ENCODE data around the gene NKD1.

NKD1 gene

DNA sequence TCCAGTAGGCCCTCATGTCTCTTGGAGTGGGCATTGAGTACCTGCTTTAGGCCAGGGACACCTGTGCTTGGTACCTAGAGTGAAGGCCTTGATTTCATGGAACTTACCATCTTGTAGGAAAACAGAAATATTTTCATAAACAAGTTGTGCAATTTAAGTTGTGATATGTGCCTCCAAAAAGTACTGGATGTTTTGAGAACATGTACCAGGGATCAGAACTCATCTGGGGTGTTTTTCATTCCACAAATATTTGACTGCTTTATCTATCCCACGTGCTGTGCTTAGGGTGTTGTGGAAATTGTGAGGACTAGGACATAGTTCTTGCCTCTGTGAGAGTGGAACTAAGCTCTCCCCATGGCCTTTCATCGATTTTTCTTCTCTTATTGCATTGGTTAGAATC, 8.8 kb downstream of the NKD1 start:
- in situ Hi-C loops (cut with HindIII; ENCODE audit: low sequenced_read_pairs), result no loop called here

DNA sequence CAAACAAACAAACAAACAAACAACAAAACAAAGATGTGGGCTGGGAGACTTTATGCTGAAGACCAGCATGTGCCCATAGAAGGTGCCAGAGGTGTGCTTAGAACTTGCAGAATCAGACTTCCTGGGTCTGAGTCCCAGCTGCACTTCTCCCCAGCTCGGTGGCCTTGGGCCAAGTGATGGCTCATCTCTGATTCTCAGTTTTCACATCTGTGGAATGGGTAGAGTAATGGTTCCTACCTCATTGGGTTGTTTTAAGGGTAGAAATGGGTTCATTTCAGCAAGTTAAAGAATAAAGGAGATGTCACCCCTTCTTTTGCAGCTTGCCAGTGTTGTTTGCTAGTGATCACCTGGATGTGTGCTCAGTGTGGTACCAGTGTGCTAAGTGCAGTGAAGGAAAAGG, 10.7 kb downstream of the NKD1 start:
- in situ Hi-C loops (cut with HindIII; ENCODE audit: low sequenced_read_pairs), result no loop called here

DNA sequence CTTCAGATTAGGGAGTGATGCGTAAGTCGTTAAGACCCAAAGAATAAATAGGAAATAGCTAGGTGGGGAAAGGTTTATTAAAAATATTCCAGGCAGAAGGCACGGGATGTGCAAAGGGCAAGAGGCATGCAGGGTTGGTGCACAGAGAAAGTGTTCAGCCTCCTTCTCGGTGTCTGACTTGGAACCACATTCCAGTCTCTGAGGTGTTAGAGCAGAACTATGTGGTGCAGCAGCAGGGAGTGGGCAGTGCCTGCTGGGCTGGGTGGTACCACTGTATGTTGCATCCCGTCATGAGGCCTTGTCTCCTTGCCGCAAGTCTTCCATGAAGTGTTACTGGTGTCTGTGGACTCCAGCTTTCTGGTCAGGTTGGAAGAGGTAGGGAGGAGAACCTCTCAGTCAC, 11.1 kb downstream of the NKD1 start:
- in situ Hi-C loops (cut with HindIII; ENCODE audit: low sequenced_read_pairs), result no loop called here

DNA sequence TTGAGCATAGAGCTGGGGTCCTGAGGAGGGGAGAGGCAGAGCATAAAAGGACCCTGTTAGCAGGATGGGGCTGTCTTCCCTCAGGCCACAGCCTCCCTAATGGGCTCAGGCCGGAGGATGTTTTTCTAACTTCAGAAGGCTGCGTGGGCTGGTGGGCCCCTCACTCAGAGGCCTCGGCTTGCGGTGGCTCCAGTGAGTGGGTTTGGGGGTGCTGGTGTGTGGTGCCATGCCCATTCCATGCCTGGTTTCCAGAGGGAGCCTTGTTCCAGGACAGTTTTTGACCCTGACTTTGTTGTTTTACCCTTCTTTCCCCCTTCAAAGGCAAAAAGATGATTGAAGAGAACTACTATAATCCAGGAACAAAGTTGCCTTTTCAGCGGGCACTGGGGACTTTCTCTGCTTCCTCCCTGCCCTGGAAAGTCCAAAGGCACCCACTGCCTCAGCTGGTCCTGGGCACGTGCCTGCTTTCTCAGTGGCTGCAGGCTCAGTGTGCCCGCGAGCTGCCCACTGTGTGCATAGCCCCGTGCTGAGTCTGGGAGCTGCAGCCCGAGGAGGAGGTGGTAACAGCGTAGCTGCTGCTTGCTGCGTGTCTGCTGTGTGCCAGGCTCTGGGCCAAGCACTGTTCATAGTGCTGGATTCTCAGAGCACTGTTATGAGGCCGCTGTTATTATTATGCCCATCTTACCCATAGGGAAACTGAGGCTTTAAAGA, 11.8 kb downstream of the NKD1 start:
- in situ Hi-C loops (cut with HindIII; ENCODE audit: low sequenced_read_pairs), result no loop called here

DNA sequence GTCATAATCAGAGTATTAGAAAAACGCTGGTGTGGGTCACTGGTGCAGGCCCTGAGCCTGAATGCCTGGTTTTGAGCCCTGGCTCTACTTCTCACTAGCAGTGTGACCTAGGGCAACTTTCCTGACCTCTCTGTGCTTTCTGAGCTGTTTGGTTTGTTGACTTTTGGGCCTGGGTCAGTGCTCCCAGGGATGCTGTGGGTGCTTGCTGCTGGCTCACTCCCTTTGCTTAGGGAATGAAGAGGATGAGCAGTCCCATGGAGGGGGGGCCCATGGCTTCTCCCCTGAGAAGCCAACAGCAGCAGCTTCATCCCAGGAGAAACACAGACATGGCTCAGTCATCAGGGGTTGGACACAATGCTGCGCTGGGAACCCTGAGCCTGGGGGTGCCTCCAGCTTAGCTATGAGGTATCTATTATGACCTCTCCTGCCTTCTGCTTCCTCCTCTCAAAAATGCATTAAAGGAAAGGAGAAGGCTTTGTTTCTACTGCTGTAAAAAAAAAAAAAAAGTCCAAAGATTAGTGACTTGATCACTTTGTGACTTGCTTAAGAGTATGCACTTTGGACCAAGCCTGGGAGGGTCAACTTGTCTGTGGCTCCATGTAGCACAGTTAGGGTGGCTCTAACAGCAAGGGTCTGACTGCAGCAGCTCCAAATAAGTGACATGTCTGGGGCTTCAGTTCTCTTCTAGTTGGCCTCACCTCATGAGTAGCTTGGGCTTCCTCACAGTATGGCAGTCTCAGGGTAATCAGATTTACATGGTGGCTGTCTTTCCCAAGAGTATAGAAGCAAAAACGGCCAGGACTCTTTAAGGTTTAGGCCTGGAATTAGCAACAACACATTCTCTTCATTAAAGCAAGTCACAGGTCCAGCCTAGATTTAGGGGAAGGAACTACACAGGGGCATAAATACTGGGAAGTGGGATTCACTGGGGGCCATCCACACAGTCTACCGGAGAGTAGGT, 13.0 kb downstream of the NKD1 start:
- in situ Hi-C loops (cut with HindIII; ENCODE audit: low sequenced_read_pairs), result no loop called here

DNA sequence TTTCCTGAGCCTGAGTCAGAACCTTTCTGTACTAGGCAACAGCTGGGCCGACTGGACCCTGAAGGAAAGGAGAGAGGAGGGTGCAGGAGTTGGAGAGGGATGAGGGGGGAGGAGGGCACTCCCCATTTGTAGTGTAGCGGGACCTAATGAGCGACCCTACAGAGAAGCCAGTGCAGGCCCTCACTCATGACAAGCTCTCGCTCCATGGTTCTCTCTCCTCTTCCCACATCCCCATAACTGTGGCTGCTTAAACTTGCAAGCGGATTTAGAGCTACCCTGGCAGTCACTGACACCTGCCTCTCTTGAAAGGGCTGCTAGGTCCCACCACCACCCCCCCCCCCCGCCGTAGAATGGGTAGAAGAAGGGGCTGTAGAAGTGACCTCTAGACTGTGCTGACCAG, 14.5 kb downstream of the NKD1 start:
- in situ Hi-C loops (cut with HindIII; ENCODE audit: low sequenced_read_pairs), result no loop called here

DNA sequence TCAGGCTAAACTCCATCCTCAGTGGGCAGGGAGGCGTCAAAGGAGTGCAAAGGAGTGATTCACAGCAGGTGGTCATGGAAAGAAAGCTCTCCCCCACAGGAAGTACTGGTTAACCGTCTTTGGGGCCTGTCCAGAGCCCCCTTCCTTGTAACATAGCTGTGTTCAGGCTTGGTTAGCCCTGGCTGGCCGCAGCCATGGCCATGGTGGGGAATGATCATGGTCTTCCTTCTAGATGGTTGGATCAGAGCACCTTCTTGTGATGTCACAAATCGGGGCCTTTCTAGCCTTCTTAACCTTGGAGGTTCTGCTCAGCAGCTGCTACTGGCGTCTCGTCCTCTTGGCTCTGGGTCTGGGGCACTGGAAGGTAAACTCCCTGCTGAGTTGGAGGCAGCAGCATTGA, 15.8 kb downstream of the NKD1 start:
- in situ Hi-C loops (cut with HindIII; ENCODE audit: low sequenced_read_pairs), result no loop called here

DNA sequence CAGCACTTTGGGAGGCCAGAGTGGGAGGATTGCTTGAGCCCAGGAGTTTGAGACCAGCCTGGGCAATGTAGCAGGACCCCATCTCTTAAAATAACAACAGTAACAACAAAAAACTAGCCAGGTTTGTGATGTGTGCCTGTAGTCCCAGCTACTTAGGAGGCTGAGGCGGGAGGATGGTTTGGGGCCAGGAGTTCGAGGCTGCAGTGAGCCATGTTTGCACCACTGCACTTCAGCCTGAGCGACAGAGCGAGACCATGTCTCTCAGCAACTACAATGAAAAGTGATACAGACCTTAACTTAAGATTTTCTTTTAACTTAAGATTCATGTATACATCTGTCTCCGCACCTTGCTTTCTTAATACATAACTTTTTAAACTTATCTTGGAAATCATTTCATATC, 17.2 kb downstream of the NKD1 start:
- in situ Hi-C loops (cut with HindIII; ENCODE audit: low sequenced_read_pairs), result no loop called here

DNA sequence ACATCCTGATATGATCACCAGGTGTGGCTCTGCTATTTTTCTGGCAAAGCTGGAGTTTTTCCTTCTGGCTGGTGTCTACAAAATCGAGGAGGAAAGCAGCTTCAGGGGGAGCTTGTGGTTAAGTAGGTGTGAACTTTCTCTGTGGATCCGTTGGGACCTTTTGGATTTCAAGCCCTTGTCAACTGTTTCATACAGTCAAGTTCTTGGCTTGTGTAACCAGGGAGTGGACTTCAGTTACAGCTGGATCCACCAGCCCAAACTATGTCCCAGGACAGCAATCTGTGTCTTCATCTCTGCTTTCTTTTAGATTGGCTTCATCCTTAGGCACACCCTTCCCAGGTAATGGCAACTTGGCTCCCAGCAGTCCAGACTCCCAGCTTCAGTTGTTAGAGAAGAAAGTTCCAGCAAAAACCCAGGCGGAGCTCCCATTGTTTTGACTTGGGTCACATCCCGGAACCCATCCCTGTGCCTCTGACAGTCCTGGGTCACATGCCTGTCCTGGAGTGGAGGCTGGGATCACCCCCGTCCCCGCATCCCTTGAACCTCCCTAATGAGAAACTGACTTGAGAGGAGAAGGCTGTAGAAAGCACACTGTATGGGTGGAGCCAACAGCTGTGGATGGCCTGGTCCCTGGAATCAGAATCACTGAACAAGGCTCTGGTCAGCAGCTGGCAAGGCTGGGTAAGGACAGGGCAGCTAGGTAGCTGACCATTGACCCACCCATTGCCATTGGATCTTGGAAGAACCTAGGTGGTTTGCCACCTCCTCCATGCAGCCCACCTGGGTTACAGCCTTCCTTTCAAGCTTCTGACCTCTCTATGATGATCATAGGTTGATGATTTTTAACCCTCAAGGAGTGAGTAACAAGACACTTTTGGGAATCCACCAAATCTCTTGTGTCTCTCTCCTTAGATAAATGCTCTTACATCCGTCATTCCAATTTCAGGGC, 18.1 kb downstream of the NKD1 start:
- in situ Hi-C loops (cut with HindIII; ENCODE audit: low sequenced_read_pairs), result no loop called here

DNA sequence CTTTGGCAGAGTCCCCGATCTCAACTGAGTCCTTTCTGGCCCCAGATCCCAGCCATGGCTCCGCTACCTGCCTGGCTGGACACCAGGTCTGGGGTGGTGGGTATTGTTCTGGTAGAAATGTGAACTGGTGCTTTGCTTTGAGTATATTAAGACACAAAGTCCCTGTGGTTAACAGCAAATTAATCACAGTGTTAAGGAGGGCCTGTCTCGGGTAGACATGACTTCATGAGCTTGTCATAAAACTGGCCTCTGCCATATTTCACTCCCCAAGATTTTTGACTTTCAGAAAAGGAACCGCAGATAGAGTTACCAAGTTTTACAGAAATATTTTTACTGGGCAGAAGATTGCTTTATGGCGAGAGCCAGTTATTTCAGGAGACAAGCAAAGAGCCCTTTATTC, 19.5 kb downstream of the NKD1 start:
- in situ Hi-C loops (cut with HindIII; ENCODE audit: low sequenced_read_pairs), result no loop called here

DNA sequence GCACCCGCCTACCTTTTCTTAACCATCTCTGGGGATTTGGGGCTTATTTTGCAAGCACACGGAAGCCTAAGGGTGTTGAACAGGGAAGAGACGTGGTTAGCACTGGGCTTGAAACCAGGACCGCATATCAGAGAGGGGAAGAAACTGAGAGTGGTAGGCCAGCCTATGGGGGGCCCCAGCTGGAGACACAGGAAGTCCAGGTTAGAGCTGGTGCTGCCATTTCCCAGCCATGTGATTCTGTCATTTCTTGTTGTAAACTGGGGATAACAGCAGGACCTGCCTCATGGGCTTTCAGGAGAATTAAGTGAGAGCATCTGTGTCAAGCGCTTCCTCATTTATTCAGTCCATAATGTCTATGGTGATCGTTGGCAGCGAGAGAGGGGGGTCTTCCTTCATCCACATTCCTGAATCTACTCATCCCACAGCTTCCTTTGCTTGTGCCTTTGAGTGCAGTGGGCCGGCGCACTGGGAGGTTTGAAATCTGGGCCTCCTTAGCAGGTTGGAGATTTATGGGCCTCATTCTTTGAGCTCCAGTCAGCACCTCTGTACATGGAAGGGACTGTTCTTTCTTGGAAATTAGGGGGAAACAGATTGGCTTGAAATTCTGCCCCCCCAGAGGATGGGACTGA, 20.1 kb downstream of the NKD1 start:
- in situ Hi-C loops (cut with HindIII; ENCODE audit: low sequenced_read_pairs), result no loop called here

DNA sequence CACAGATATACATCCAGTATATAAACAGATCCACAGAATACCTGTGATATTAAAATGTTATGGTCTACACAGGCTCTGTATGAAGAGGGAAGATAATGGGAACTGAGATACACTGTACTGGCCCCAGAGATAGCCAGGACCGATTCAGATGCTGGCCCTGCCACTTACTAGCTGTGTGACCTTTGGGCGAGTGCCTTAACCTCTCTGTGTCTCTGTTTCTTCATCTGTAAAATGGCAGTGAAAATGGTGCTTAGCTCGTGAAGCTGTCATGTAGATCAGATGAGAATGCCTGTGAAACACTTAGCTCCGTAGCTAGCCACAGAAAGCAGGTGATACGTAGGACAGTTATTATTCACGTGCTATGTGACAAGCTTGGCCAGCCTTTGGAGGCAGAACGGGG, 22.2 kb downstream of the NKD1 start:
- in situ Hi-C loops (cut with HindIII; ENCODE audit: low sequenced_read_pairs), result no loop called here

DNA sequence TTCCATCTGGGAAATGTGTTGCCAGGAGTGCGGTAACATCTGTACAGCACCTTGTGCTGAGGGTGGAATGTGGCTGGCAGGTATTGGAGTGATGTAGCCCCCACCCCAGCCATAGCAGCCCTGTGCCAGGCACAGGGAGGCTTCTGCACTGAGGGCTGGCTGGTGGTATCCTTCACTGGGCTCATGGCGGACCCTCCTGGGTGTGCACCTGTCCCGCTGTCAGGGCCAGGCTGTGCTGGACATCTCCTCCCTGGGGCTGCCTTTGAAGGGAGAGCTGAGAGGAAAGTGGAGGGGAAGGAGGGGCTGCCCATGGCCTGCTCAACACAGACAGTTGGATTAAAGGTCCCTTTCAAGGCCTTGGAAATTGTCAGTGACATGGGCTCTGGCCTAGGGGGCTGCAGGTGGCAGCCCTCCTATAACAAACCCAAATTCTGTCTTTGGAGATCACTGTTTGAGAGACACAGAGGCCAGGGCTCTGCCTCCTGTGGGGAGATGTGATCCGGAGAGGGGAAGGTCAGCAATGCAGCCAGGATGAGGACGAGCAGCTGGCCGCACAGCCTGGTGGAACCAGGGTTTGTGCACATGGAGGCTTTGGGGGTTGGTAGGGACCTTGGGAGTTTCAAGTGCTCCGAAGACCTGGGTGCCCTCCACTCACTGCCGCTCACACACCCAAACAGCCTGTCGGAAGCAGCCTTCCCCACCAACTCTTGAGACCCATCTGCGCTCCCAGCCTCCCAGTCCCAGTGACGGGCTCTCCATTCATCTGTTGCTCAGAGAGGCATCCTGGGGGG, 22.8 kb downstream of the NKD1 start:
- in situ Hi-C loops (cut with HindIII; ENCODE audit: low sequenced_read_pairs), result no loop called here

DNA sequence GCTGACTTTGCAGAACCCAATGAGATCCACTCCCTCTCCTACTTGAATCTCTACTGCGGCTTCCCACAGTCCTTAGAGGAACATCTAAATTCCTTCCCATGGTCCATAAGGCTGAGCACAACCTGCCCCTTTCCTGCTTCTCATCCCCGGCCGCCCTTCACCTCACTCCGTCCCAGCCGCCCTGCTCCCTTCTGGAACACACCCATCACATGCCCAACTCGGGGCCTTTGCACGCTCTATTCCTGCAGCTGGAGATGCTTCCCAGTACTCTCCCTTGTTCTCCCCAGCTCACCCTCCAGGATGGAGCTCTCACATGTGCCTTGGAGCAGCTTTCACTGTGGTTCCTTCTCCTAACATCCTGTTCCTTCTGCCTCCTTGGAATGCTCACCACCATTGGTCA, 23.6 kb downstream of the NKD1 start:
- in situ Hi-C loops (cut with HindIII; ENCODE audit: low sequenced_read_pairs), result no loop called here

DNA sequence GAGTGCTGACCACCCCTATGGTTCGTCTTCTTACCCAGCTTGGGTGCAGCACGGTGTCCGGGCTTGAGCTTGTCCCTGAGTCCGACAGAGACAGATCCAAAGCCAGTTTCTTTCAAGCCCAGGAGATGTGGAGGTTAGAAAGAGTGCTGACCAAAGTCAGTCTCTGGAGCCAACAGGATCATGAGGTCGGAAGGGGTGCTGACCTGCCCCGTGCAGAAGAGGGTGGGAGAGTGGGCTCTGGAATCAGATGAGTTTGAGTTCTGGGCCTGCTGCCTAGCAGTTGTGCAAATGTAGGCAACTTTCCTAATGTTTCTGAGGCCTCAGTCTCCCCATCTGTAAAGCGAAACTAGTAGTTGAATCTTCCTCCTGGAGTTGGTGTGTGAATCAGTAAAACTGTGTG, 24.5 kb downstream of the NKD1 start:
- in situ Hi-C loops (cut with HindIII; ENCODE audit: low sequenced_read_pairs), result no loop called here

DNA sequence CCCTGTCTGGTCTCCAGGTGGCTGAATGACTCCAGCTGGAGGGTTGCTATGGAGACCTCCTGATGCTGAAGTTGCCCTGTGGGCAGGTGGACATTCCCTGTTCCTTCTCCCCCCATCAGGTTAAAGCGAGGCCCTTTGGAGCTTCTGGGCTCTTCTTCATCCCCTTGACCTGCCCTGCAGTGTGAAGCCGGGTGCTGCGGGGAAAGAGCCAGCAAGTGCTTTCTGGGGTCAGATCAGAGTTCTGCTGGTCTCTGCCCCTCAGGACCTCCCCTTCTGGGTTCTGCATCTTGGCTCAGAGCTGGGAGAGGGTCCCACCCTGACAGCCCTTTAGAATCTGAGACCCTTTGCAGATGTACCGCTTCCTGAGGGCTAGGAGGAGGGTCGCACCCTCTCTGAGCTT, 25.1 kb downstream of the NKD1 start:
- in situ Hi-C loops (cut with HindIII; ENCODE audit: low sequenced_read_pairs), result no loop called here

DNA sequence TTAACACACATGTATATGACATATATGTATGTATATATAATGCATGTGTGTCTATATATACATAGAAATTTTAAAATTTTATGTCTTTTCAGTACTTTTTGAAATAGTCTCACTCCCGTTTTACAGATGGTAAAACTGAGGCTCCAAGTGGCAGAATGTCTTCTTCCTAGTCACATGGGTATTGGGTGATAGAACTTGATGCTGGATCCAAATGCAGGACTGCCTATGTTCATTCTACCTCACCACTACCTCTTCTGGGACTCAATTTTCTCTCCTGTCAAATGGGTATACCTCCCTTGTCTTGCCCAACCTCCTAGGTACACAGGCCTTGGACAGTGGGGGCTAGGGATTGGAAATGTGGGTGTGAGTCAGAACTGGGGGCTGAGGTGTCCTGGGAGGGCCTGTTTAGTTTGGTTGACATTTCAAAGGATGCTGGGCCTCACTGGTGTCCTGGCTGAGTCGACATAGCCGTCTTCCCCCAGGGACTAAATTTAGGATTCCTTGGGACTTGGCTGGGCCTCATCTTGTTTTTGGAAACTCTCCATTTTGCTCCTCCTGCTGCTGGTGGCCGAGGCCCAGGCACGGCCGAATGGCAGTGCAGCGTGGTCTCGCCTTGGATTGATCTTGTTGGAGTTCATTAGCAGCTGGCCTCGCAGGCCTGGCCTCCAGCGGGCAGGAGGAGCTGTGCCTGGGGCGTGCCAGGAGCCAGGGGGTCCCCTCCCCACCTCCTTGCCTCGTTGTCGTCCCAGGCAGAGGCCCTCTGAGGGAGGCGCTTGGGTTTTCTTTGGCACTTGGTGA, 25.9 kb downstream of the NKD1 start:
- in situ Hi-C loops (cut with HindIII; ENCODE audit: low sequenced_read_pairs), result no loop called here

DNA sequence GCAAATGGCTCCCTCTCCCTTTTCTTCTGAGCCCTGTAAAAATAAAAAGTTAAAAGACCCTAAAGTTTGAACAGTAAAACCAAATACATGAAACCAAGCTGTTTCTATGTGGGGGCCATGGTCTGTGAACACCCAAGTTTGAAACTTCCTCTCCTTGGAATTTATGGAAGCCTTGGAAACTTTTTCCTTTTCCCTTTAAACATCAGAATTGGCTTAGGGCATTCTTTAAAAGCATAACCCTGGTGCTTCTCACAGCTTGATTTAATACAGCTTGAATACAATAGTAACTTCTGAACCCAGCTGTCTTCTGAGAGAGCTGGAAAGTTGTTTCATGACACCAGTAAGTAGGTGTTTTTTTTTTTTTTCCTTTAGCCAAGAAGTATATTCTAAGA, 26.5 kb downstream of the NKD1 start:
- in situ Hi-C loops (cut with HindIII; ENCODE audit: low sequenced_read_pairs), result no loop called here

DNA sequence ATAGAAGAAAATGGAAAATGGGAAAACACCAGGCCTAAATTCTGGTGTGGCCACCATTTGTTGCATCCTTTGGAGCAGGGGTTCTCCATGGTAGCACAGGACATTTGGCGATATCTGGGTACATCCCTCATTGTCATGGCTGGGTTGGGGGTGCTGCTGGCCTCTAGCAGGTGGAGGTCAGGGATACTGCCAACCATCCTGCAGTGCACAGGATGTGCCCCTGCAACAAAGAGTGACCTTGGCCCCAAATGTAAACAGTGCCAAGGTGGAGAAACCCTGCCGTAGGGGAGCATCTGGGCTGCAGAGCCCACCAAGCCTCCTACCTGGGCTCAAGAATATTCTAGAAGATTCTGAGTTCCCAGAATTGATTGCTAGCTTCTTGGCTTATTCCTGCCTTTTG, 27.5 kb downstream of the NKD1 start:
- in situ Hi-C loops (cut with HindIII; ENCODE audit: low sequenced_read_pairs), result no loop called here
